ENCODE results near the gene ATP2B2. TPM values are rescaled to one million over a fixed set of nuclear protein-coding genes. Genes with fewer than 3 reads are reported as not detected.

The ATP2B2 gene
- total RNA-seq, 4 donors from 2014 or later, result 0.31 to 2.9 (median 1.8) TPM

- in situ Hi-C loops (cut with MboI; ENCODE audit: low sequenced_read_pairs in 4 of 4), result no loop called here
- no peaks in the 10 kb centered on the region for H3K4me1 ChIP-seq
- no peaks in the 10 kb centered on the region for H3K9me3 ChIP-seq
- H3K36me3 ChIP-seq, result no peaks in the 10 kb centered on the region
- intact Hi-C loops (cut with DNase I; ENCODE audit: low total_unique reads), result no loop called here
- no peak overlapping the region for H3K27ac ChIP-seq
- no peak for ATAC-seq
- no peak overlapping the region for H3K4me3 ChIP-seq
- H3K27me3 ChIP-seq, result no peaks in the 10 kb centered on the region
- no peak for DNase-seq
- TF ChIP-seq POLR2A (IDR thresholded peaks at IDR 0.05) (no peak), CTCF (IDR thresholded peaks at IDR 0.05 in 4 of 5, conservative IDR thresholded peaks at IDR 0.05 in 1 of 5) (no peak)
Observed at GRCh38 chr3:10528046-10528445, 22.7 kb upstream of the ATP2B2 start.

- Histone ChIP-seq H3K4me1 (no peaks in the 10 kb centered on the region), H3K27me3 (no peaks in the 10 kb centered on the region), H3K9me3 (no peaks in the 10 kb centered on the region), H3K27ac (no peak overlapping the region), H3K4me3 (no peak overlapping the region), H3K36me3 (no peaks in the 10 kb centered on the region)
- TF ChIP-seq CTCF (IDR thresholded peaks at IDR 0.05 in 4 of 5, conservative IDR thresholded peaks at IDR 0.05 in 1 of 5) (no peak), POLR2A (IDR thresholded peaks at IDR 0.05) (no peak)
- in situ Hi-C loops (cut with MboI; ENCODE audit: low sequenced_read_pairs in 4 of 4), result no loop called here
- DNase-seq (no peak), ATAC-seq (no peak)
- intact Hi-C loops (cut with DNase I; ENCODE audit: low total_unique reads), result no loop called here
Observed at GRCh38 chr3:10527295-10528001, 22.1 kb upstream of the ATP2B2 start.

- Histone ChIP-seq H3K4me1 (no peaks in the 10 kb centered on the region), H3K9me3 (no peaks in the 10 kb centered on the region), H3K36me3 (no peaks in the 10 kb centered on the region), H3K27me3 (no peaks in the 10 kb centered on the region), H3K27ac (no peak overlapping the region), H3K4me3 (no peak overlapping the region)
- in situ Hi-C loops (cut with MboI; ENCODE audit: low sequenced_read_pairs in 4 of 4) (no loop called here), intact Hi-C loops (cut with DNase I; ENCODE audit: low total_unique reads) (no loop called here)
- ATAC-seq (no peak), DNase-seq (no peak)
- TF ChIP-seq CTCF (IDR thresholded peaks at IDR 0.05 in 4 of 5, conservative IDR thresholded peaks at IDR 0.05 in 1 of 5) (no peak), POLR2A (IDR thresholded peaks at IDR 0.05) (no peak)
Observed at GRCh38 chr3:10526366-10526765, 21.0 kb upstream of the ATP2B2 start.

GRCh38 chr3:10524799-10525301, 19.5 kb upstream of the ATP2B2 start:
- Histone ChIP-seq H3K9me3 (no peaks in the 10 kb centered on the region), H3K27me3 (no peaks in the 10 kb centered on the region), H3K27ac (no peak overlapping the region), H3K4me3 (no peak overlapping the region), H3K36me3 (no peaks in the 10 kb centered on the region), H3K4me1 (no peaks in the 10 kb centered on the region)
- in situ Hi-C loops (cut with MboI; ENCODE audit: low sequenced_read_pairs in 4 of 4), result no loop called here
- TF ChIP-seq POLR2A (IDR thresholded peaks at IDR 0.05) (no peak), CTCF (IDR thresholded peaks at IDR 0.05 in 4 of 5, conservative IDR thresholded peaks at IDR 0.05 in 1 of 5) (no peak)
- intact Hi-C loops (cut with DNase I; ENCODE audit: low total_unique reads), result no loop called here
- ATAC-seq (no peak), DNase-seq (no peak)
